Measurements from ENCODE around the gene ARHGAP18.

DNA sequence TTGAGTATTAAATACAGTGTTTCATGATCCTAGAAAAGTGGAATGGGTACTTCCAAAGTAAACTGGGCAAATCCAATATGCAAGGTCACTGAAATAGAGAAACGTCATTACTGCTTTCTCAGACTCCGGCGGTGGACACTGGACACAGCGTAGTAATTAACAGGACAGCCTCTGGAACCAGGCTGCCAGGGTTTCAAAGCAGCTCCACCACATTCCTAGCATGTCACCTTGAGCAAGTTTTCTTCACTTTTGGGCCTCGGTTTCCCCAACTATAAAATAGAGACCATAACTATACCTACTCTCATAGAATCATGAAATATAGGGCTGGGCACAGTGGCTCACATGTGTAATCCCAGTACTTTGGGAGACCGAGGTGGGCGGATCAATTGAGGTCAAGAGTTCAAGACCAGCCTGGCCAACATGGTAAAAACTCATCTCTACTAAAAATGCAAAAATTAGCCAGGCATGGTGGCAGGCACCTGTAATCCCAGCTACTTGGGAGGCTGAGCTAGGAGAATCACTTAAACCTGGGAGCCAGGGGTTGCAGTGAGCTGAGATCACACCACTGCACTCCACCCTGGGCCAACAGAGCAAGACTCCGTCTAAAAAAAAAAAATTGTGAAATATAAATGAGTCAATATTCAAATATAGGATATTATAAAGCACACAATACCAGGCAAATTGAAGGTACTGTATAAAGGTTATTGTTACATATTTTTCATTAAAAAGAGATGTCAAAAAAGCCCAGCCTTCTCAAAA is 24.9 kb downstream of the ARHGAP18 start:
- TF ChIP-seq, protein P1, sequence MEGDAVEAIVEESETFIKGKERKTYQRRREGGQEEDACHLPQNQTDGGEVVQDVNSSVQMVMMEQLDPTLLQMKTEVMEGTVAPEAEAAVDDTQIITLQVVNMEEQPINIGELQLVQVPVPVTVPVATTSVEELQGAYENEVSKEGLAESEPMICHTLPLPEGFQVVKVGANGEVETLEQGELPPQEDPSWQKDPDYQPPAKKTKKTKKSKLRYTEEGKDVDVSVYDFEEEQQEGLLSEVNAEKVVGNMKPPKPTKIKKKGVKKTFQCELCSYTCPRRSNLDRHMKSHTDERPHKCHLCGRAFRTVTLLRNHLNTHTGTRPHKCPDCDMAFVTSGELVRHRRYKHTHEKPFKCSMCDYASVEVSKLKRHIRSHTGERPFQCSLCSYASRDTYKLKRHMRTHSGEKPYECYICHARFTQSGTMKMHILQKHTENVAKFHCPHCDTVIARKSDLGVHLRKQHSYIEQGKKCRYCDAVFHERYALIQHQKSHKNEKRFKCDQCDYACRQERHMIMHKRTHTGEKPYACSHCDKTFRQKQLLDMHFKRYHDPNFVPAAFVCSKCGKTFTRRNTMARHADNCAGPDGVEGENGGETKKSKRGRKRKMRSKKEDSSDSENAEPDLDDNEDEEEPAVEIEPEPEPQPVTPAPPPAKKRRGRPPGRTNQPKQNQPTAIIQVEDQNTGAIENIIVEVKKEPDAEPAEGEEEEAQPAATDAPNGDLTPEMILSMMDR (IDR thresholded peaks at IDR 0.05 in 8 of 11, conservative IDR thresholded peaks at IDR 0.05 in 3 of 11): no peak
- no peak for TF ChIP-seq POLR2A (IDR thresholded peaks at IDR 0.05)

All from spleen (tissue), 7 donors.